ENCODE results near the gene GFOD1.

Gene GFOD1

GRCh38 chr6:13319891-13320564, 167.4 kb downstream of the GFOD1 start:
- Histone ChIP-seq H3K4me3 (no peak overlapping the region), H3K27ac (no peak overlapping the region)
- no peak for DNase-seq (ENCODE audit: low spot score)
- TF ChIP-seq CTCF (IDR thresholded peaks at IDR 0.05) = no peak

- TF ChIP-seq CTCF (IDR thresholded peaks at IDR 0.05) = no peak
- DNase-seq (ENCODE audit: low spot score) = no peak
- Histone ChIP-seq H3K27ac (no peak overlapping the region), H3K4me3 (no peak overlapping the region)
Observed at GRCh38 chr6:13318821-13319220, 168.6 kb downstream of the GFOD1 start.

GRCh38 chr6:13315896-13316295, 171.5 kb downstream of the GFOD1 start:
- no peak overlapping the region for H3K4me3 ChIP-seq
- H3K27ac ChIP-seq = no peak overlapping the region
- DNase-seq (ENCODE audit: low spot score) = no peak
- no peak for TF ChIP-seq CTCF (IDR thresholded peaks at IDR 0.05)

- no peak for TF ChIP-seq CTCF (IDR thresholded peaks at IDR 0.05)
- H3K4me3 ChIP-seq = no peak overlapping the region
Observed at GRCh38 chr6:13314806-13315205, 172.6 kb downstream of the GFOD1 start.

GRCh38 chr6:13311155-13311554, 176.2 kb downstream of the GFOD1 start:
- DNase-seq (ENCODE audit: low spot score) = no peak
- Histone ChIP-seq H3K27ac (no peak overlapping the region), H3K4me3 (no peak overlapping the region)
- TF ChIP-seq CTCF (IDR thresholded peaks at IDR 0.05) = no peak

More at GRCh38 chr6:13314806-13315205, 172.6 kb downstream of the GFOD1 start:
- DNase-seq (ENCODE audit: low spot score) = no peak
- H3K27ac ChIP-seq = no peak overlapping the region

- no peak for TF ChIP-seq CTCF (IDR thresholded peaks at IDR 0.05)
- no peak overlapping the region for H3K4me3 ChIP-seq
- H3K27ac ChIP-seq = no peak overlapping the region
- no peak for DNase-seq (ENCODE audit: low spot score)
Observed at GRCh38 chr6:13308332-13308731, 179.1 kb downstream of the GFOD1 start.
